NCI-H1694 treated with DMSO at 0.1 percent for 48 hours (cell line): Measurements from ENCODE around the gene FAM174C.

ENCODE experiments used
- DNase-seq: peaks from one replicate; lab custom pipeline; 2025; lab: John Stamatoyannopoulos, UW

FAM174C gene

DNA sequence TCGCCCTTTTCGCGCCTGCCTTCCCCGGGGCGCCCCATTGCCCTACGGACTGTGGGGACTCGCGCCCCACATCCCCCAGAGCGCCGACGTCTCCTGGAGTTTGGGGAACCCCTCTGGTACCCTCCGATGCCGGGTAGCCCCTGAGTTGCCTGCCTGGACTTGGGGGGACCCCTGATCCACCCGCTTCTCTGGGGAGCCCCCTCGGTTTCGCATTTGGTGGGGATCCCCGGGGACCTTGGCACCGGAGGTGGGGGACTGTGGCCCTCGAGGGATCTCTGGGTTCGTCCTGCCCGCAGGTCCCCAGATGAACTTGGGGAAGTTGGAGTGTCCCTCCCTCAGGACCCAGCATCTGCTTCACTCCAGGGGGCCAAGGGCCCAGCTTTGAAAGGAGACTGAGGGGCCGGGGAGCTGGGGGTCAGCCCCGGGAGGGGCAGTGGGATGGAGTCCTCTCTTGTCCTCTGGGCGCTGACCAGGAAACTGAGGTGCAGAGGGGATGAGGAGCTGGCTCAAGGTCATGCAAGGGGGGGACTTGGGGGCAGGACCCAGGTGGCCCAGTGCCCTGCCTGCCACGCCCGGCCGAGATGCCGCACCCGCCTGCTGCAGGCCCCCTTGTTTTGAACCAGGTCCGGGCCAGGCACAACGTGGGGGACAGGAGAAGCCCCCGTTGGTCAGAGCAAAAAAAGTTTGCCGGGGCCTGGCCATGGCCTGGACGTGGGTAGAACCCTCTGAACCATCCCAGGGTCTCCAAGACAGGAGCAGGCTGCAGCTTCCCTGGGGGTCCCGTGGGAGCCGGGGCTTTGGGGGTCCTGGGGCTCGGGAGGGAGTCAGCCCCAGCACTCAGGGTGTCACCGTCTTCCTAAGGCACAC is 11.4 kb downstream of the FAM174C start:
- DNase-seq, result no peak

DNA sequence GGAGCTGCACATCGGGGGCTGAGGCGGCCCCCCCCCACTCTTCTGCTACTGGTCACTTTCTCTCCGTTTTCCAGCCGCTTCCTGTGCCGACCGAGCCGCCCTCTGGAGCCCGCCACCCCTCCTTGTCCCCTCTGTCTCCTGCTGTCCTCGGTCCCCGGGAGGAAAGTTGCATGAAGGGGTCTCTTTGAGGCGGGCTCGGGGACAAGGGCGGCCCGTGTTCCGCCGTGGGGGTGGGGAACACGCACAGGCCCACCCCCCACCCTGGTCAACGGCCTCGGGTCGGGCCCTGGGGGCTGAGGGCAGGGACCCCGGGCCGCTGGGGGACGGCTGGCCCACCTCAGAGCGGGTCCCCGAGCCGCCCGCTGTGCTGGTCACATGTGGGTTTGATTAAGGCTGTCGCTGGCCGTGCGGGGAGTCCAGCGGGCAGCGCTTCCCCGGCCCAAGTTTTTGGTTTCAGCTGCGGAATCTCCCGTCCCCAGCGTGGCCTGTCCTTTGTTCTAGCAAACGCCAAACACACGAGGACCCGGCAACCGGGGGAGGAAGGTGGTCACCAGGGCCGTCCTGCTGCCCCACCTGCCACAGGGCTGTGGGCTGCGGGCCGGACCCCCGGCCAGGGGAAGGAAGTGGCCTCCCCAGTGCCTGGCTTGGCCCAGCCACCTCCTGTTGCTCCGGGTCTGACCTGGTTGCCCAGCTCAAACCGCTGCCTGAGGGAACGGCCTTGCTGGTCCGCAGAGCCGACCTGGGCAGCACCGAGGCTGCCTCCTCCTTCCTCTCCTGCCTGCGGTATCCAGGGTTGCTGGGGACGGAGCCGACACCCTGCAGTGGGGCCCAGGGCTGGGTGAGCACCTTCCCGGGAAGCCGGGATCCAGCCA is 12.3 kb downstream of the FAM174C start:
- DNase-seq, result no peak

DNA sequence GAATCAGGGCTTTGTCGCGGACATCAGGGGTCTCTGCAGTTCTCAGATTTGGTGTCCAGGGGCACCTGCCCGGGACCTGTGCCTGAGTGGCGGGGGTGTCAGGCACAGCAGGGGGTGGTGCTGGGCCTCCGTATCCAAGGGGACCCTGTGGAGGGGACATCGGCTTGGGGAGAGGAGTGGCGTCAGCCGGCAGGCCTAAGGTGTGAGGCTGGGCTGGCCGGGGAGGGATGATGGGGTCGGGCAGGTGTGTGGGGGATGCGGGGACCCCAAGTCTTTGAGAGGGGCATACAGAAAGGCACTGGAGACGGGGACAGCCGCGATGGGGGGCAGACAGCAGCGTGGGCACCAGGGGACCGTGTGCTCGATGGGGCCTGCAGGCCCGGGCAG is 12.9 kb downstream of the FAM174C start:
- no peak for DNase-seq

DNA sequence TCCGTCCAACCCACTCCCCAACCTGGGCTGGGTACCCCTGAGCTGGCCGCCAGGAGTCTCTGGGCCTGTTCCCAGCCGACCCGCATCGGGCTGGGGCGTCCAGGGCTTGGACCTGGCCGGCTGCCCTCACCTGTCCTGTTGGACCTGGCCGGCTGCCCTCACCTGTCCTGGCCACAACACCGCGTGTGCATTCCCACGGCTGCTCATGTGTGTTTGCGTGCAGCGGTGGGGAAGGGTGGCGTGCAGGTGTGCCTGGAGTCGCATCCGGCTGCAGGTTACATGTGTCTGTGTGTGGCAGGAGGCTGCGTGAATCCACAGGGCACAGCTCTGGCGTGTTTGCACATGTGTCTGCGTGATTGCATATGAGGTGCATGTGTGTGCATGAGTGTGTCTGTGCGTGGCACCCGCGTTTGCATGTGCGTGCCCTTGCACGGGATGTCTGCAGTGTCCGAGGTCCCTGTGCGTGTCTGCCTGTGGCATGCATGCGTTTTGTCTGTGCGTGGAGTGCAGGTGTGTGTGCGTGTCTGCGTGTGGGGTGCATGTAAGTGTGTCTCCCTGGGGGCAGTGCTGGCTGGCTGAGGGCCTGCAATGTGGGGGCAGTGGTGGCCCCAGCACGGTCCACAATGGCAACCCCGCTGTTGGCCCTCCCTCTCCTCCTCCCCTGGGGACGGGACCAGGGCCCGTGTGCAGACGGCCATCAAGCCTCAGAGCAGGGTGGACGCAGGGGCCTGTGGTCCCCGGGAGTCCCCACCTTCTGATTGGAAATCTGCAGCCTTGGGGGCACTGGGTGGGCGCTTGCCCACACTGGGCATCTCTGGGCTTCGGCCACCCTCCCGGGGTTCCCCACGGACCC is 13.7 kb downstream of the FAM174C start:
- no peak for DNase-seq

DNA sequence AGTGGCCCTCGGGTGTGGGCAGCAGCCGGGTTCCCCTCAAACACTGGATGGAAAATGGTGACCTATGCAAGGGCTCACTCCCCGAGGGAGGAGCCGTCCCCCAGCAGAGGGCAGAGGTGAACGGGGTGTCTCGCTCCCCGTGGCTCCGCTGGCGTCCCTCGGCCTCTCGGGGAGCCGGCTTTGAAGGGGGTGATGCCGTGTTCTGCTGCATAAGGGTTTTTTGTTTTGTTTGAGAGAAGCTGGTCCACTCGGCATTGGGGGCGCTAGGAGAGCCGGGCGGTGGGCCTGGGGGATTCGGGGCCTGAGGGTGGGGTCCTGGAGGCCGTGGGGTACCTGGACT is 14.3 kb downstream of the FAM174C start:
- no peak for DNase-seq

DNA sequence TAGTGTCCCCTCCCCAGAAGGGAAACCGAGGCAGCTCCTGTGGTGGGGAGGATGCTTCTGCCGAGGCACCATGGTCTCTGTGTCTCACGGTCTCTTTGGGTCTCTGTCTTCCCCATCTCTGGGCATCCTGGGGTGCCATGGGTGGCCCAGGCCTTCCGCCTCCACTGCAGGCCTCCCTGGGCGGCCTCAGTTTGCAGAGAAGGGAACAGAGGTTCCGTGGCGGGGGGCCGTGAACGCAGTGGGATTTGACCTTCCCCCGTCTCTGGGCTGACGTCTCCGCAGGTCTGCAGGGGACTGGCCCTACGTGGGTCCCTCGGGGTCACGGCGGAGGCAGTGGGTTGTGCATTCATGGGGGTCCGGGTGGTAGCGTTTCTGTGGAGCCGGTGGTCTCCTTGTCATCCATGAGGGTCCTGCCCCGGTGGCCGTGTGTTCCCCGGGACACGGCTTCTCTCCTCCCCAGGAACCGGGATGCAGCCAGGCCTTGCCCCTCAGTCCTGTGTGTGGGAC is 14.9 kb downstream of the FAM174C start:
- no peak for DNase-seq

DNA sequence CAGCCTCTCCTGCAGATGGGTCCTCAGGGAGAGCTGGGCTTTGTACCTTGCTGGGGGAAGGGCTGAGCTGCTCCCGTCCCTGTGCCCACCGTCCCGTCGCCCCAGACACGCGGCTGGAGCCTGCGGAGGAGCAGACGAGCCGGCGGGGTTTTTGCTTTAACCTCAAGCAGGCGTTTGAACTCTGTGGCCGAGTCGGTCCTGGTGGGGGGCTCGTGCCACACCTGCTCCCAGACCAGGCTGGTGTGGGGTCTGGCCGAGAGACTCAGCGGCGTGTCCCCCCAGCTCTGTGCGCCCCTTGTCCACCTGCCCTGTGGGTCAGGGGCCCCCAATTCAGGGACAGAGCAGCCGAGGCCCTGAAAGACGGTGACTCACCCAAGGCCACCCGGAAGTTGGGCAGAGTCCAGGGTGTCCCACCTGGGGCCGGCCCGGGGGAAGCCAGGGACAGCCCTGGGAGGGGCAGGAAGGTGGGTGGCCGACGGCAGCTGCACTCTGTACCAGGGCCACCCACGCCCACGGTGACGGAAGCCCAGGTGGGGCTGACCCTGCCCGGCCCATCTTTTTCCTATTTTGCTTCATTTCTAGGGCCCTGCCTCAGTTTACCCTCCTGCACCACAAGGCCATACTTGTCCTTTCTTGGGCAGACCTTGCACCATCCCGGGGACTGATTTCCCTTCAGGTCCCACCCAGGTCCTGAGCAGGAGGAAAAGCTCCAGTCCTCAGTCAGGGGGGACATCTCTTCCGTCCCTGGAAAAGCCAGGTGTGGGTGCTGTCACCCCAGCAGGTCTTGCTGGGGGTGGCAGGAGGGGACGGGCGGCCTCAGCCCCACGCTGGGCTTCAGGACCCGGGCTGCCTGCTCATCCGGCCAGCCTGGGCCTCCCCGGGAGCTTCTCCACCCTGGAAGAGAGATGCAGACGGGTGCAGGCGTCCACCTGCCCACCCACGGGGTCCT is 15.6 kb downstream of the FAM174C start:
- no peak for DNase-seq

DNA sequence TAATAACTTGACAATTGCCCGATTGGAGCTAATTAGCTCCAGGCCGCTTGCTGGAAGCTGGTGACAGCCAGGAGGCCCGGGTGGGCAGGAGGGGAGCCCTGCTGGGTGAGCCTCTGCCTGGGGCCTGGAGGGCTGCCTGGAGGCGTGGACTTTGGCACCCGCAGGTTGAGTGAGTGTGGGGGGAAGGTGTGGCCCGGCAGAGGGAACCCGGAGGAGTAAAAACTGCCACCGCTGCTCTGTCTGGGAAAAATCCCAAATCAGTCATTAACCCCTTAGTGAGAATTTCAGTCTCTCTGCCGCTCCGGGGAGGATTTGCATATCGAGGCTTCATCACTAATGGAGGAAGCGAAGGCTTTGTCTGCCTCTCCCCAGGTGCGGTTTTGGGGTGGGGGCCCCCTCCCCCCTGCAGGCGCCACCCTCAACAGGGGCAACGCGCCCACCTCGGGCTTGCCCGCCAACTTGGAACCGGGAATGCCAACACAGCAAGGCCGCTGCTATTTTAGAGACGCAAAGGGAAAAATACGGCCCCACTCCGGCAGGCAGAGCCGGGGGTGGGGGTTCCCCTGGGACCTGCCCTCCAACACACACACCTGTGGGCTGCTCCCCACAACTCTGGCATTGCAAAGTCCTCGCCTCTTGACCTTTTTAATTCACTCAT is 16.6 kb downstream of the FAM174C start:
- DNase-seq, result no peak

DNA sequence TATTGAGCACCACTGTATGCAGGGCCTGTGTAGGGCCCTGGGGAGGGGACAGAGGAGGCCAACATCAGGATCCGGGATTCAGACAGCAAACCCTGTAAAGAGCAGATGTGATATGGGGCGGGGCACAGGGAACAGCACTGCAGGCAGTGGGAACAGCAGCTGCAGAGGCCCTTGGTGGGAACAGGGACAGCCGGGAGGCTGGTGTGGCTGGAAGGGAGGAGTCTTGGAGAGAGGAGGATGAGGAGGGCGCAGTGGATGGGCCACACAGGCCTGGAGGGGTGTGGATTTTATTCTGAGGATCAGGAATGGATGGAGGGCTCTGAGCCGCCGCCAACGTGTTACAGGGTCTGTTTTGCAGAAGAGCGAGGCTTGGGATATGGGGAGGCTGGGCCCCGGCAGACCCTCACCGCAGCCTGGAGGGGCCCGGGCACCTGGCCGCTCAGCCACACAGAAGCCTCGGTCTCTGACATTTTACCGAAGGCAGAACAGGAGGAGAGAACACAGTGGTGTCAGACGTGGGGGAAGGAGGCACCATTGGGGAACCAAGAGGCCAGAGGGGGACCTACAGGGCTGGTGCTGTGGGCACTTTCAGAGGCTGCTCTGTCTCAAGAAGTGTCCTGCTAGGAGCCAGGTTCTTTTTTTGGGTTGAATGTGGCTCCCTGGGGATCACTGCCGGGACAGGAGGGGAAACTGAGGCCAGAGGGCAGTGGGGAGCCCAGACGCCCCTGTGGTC is 17.3 kb downstream of the FAM174C start:
- no peak for DNase-seq

DNA sequence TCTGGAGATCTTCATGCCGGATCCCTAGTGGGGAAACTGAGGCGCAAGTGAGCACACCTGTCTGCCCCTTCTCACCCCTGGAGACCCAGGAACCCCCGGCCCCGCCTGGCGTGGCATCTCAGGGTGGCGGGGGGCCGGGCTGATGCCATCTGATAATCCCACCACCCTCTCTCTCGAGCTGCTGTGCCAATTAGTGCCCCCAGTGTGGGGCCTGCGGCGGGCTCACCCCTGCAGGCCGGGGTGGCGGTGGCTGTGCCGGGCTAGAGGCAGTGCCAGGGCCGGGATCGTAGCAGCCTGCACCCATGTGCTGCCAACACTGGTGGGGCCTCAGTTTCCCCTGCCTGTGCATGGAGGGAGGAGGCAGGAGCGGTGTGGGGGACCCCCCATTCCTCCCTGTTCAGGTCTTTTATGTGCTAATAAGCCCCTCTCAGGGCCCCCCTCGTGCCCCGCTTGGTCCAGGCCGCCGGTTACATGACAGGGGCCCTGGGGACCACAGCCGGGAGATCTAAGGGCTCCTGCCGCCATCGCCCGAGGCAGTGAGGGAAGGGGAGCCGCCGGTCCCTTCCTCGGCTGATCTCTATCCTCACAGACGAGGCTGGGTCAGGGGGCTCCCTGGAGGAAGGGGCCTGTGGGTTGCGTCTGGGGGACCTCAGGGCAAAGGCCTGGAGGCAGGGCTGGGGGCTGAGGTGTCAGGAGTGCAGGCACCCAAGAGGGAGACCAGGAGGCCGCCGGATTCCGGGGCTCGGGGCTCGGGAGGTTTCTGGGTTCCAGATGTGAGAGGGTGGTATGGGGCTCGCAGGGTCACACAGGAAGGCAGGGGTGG is 18.7 kb downstream of the FAM174C start:
- no peak for DNase-seq

DNA sequence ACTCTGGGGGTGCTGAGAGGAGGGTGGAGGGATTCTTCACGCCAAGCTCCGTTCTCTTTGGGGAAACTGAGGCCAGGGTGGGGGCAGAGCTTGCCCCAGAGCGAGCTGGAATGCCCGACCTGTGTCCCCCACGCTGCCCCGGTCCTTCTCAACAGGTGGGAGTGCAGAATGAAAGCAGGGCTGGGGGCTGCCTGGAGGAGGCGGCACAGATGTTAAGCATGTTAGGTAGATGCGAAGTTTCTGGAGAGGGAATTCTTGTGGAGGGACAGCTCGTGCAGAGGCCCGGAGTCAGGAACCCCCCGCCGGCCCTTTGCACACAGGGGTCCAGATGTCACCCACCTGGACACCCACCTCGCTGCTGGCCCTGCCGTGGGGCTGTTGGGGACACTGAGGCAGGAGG is 19.4 kb downstream of the FAM174C start:
- DNase-seq, result no peak

DNA sequence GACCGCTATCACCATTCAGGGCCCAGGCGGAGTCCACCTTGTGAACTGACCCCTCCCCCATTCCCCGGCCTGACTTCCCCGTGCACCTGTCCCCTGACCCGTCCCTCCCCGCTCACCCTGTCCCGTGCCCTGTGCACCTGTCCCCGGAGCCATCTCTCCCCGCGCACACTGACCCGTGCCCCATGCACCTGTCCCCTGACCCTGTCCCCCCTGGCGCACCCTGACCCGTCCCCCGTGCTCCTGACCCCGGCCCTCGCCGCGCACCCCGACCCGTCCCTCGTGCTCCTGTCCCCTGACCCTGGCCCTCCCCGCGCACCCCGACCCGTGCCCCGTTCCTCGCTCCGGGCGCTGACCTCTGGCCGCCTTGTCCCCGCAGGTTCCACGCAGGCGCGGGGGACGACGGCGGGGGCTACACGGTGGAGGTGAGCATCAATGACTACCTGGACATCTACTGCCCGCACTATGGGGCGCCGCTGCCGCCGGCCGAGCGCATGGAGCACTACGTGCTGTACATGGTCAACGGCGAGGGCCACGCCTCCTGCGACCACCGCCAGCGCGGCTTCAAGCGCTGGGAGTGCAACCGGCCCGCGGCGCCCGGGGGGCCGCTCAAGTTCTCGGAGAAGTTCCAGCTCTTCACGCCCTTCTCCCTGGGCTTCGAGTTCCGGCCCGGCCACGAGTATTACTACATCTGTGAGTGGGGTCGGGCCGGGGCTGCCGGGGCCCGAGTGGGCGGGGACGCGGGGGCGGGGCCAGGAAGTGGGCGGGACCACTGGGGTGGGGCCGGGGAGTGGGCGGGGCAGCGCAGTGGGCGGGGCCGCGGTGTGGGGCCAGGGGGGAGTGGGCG is 20.1 kb downstream of the FAM174C start:
- DNase-seq, result no peak

DNA sequence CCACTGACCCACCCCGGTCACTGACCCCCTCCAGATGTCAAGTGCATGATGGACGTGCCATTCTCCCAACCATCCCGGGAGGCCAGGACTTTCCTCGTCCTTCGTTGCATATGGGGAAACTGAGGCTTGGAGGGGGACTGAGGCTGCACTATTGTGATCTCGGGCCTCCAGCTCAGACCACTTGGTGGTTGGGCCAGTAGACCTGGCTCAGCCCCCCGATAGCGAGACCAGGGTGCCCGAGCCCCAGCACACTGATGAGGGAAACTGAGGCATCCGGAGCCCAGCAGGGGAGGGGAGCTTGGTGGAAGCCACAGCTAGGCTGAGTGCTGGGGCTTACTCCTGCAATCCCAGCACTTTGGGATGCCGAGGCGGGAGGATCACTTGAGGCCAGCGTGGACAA is 20.7 kb downstream of the FAM174C start:
- DNase-seq, result no peak

DNA sequence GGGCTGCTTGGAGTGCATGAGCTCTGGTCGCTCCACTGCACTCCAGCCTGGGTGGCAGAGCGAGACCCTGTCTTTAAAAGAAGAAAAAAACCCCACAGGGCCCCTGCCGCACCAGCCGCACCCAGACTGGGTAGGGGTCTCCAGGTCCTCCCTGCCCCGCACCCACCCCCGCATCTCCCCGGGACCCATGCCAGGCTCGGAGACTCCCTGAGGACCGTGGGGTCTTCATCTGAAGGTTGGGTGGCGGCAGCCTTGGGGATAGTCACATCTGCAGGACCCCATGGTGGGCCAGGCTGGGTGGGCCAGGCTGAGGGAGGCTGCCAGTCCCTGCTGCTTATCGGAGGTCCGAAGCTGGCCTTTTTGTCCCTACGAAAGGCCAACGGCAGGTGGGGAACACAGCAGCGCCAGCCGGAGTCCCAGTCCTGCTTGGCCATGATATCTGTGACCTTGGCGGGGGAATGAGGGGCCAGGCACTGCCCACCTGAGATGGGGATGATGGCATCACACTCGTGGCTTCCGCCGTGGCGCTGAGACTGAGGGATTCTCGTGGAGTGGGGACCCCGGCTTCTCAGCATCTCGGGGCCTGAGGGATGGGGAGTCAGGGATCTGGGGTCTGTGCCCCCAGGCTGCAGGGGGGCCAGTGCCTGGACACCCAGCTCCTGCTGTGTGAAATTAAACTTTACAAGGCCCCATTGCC is 21.4 kb downstream of the FAM174C start:
- no peak for DNase-seq

DNA sequence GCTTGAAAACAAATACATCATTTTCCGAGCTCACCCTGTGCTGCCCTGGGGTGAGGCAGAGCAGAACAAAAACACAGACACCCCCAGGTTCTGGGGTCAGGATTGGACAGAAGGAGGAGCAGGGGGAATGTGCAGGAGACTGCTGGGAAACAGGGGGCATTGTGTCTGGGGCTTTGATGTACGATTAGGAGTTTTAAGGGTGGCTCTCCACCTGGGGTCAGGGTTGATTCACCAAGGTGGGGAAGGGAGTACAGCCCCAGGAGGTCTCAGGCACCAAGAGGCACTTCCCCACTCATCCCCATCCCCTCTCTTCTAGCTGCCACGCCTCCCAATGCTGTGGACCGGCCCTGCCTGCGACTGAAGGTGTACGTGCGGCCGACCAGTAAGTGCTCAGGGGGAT is 22.9 kb downstream of the FAM174C start:
- no peak for DNase-seq

DNA sequence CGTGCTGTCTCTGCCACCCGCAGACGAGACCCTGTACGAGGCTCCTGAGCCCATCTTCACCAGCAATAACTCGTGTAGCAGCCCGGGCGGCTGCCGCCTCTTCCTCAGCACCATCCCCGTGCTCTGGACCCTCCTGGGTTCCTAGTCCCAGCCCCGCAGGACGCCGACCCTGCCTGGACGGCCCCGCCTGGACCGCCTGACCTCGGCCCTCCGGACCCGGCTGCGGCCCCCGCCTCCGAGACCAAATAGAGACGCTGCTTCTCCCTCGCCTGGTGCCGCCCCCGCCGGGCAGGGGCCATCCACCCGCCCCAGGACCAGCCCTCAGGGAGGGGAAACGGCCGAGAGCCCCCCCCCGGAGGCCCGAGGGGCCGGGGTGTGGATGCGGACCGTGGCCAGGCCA is 24.5 kb downstream of the FAM174C start:
- no peak for DNase-seq

DNA sequence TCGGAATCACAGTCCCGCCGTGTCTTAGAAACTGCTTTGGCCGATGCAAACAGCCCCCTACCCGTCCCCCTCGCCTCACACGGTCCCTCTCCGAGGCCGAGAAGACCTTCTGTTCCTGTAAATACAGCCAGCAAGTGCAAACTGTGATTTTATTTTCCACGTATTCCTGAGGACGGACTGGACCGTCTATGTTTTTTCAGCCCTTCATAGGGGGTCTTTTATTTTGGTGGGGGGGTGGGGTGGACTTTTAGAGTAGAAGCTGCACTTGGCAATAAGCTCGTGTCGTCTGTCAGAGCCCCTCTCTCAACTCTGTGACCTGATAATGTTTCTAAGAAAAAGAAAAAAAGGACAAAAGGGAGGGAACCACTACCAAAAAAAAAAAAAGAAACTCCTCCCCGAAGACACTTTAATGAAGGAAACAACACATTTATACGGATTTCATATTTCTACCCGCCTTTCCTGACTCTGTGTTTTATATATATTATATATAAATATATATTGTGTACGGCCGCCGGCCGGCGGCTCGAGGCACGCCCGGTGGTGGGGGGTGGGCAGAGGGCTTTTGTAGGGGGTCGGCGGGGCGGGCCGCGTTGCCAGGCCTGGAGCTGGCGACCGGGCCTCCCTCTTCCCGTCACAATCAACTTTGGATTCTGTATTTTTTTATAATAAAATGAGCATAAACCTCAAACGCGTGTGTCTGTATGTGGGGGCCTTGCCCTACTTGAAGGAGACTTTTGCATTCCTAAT is 25.6 kb downstream of the FAM174C start:
- no peak for DNase-seq
